Cardiac muscle cell (in vitro differentiated cells and primary cell): ENCODE measurements around the gene CEBPZ. TPM values are rescaled to one million over a fixed set of nuclear protein-coding genes. Genes with fewer than 3 reads are reported as not detected.

Source experiments
- DNase-seq, 2 donors: peaks; one replicate each; pipeline versions ENCODE4 v3.0.0 to v3.0.0-alpha.2; 2010 to 2017; ENCODE audit warnings: low read depth in 1 of 2, low spot score in 1 of 2
- H3K27ac ChIP-seq: fragments of 200-600 bp; sonication (generic); 2 replicates; pipeline ENCODE4 v1.5.1; 2016
- H3K27me3 ChIP-seq: fragments of 200-600 bp; sonication (generic); 2 replicates; pipeline ENCODE4 v1.6.0; 2016; ENCODE audit warnings: control low read depth
- H3K36me3 ChIP-seq: fragments of 200-600 bp; sonication (generic); 2 replicates; pipeline ENCODE4 v1.5.1; 2016; ENCODE audit warnings: control low read depth
- H3K4me1 ChIP-seq: fragments of 200-600 bp; sonication (generic); 2 replicates; pipeline ENCODE4 v1.8.1; 2017; ENCODE audit warnings: low read depth, mild to moderate bottlenecking, mixed run types
- H3K4me3 ChIP-seq: fragments of 200-600 bp; sonication (generic); 2 replicates; pipeline ENCODE4 v1.5.1; 2016; ENCODE audit warnings: mild to moderate bottlenecking
- H3K9me3 ChIP-seq: fragments of 200-600 bp; sonication (generic); 2 replicates; pipeline ENCODE4 v1.5.1; 2017; ENCODE audit warnings: low read depth, mild to moderate bottlenecking, control low read depth
- polyA plus RNA-seq: library from polyadenylated mRNA; unstranded; fragments of >200 nt; fragmentation: Nextera tagmentation; extraction: Ambion mirVana; gene quantifications from 2 replicates; pipeline ENCODE4 v1.2.1, GENCODE V29; 2016
- total RNA-seq: library from RNA; depleted of rRNA; stranded (reverse); fragments of >200 nt; gene quantifications from 2 replicates; pipeline ENCODE4 v1.2.3, GENCODE V29; 2016
- TF ChIP-seq, protein P1 (sequence below): IDR thresholded peaks from 2 replicates; pipeline ENCODE4 v1.5.1; 2012; ENCODE audit warnings: low read depth, mild to moderate bottlenecking, low read length

CEBPZ gene
- total and polyA plus RNA-seq, 2 experiments from 2014 or later, result 18.9 to 27.9 TPM

DNA sequence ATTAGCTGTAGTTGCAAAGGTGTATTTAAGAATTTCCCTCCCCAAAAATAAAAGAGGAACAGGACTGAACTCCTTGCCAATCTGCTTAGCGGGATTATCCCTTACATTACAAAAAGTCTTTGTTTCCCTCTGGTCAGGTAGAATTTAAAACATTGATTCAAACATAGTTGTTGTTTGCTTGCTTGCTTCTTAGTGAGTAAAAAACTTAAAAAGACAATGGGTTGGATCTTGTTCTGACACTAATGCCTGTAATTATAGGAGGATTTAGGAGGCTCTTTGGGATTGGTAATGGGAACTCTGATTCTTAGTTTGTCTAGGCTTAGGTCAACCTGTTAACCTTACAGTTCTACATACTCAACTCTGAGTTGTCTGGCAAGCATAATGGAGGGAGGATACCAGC, 38.8 kb downstream of the CEBPZ start:
- Histone ChIP-seq H3K9me3 (no peaks in the 10 kb centered on the region), H3K36me3 (no peaks in the 10 kb centered on the region), H3K4me1 (no peaks in the 10 kb centered on the region), H3K27ac (no peak overlapping the region), H3K27me3 (no peaks in the 10 kb centered on the region), H3K4me3 (no peak overlapping the region)
- TF ChIP-seq, protein P1, sequence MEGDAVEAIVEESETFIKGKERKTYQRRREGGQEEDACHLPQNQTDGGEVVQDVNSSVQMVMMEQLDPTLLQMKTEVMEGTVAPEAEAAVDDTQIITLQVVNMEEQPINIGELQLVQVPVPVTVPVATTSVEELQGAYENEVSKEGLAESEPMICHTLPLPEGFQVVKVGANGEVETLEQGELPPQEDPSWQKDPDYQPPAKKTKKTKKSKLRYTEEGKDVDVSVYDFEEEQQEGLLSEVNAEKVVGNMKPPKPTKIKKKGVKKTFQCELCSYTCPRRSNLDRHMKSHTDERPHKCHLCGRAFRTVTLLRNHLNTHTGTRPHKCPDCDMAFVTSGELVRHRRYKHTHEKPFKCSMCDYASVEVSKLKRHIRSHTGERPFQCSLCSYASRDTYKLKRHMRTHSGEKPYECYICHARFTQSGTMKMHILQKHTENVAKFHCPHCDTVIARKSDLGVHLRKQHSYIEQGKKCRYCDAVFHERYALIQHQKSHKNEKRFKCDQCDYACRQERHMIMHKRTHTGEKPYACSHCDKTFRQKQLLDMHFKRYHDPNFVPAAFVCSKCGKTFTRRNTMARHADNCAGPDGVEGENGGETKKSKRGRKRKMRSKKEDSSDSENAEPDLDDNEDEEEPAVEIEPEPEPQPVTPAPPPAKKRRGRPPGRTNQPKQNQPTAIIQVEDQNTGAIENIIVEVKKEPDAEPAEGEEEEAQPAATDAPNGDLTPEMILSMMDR, result no peak
- no peak for DNase-seq

GRCh38 chr2:37191747-37192146, 39.6 kb downstream of the CEBPZ start:
- DNase-seq, result no peak
- TF ChIP-seq, protein P1, result no peak
- no peak overlapping the region for H3K27ac ChIP-seq
- H3K36me3 ChIP-seq, result no peaks in the 10 kb centered on the region
- H3K27me3 ChIP-seq, result no peaks in the 10 kb centered on the region
- H3K4me1 ChIP-seq, result no peaks in the 10 kb centered on the region
- H3K4me3 ChIP-seq, result no peak overlapping the region
- H3K9me3 ChIP-seq, result no peaks in the 10 kb centered on the region

- Histone ChIP-seq H3K27ac (no peak overlapping the region), H3K4me3 (no peak overlapping the region), H3K27me3 (no peaks in the 10 kb centered on the region), H3K36me3 (no peaks in the 10 kb centered on the region), H3K9me3 (no peaks in the 10 kb centered on the region), H3K4me1 (no peaks in the 10 kb centered on the region)
- no peak for DNase-seq
- TF ChIP-seq, protein P1, result no peak
These were observed 40.1 kb downstream of the CEBPZ start for GRCh38 chr2:37191253-37191652.

DNA sequence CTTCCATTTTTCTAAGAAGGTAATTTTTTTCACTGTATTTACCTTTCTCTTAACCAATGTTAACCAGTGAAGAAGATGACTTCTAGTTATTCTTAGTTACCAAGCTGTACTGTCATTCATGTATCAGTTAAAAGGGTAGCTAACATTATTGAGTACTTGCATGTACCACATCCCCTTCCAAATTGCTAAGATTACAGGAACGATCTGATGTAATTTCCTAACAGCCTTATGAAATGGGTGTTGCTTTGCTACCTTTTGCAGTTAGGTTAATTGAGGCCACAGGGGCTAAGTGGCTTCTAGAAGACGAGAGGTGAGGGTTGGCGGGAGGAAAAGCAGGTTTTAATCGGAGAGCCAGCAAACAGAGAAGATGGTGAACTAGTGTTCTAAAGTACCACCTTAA, 41.1 kb downstream of the CEBPZ start:
- Histone ChIP-seq H3K27me3 (no peaks in the 10 kb centered on the region), H3K27ac (no peak overlapping the region), H3K4me3 (no peak overlapping the region), H3K4me1 (no peaks in the 10 kb centered on the region), H3K36me3 (no peaks in the 10 kb centered on the region), H3K9me3 (no peaks in the 10 kb centered on the region)
- no peak for DNase-seq
- TF ChIP-seq, protein P1, result no peak

- Histone ChIP-seq H3K27me3 (no peaks in the 10 kb centered on the region), H3K4me1 (no peaks in the 10 kb centered on the region), H3K27ac (no peak overlapping the region), H3K4me3 (no peak overlapping the region), H3K36me3 (no peaks in the 10 kb centered on the region), H3K9me3 (no peaks in the 10 kb centered on the region)
- TF ChIP-seq, protein P1, result peak; percentile 14
- peak in 1 of 2 donors; percentile 83 for DNase-seq
These were observed 41.8 kb downstream of the CEBPZ start for GRCh38 chr2:37189452-37190153.
